Myocyte (in vitro differentiated cells): ENCODE measurements around the gene THSD7A. TPM values are rescaled to one million over a fixed set of nuclear protein-coding genes. Genes with fewer than 3 reads are reported as not detected.

Source experiments
- DNase-seq: peaks from one replicate; pipeline ENCODE4 v3.0.0-alpha.2; 2012; ENCODE audit warnings: low read depth
- total RNA-seq: library from RNA; depleted of rRNA; stranded (reverse); fragments of >200 nt; gene quantifications from 2 replicates; pipeline ENCODE4 v1.2.3, GENCODE V29; 2014

The THSD7A gene
- total RNA-seq, 1 donor from 2014 or later = not detected

GRCh38 chr7:11638011-11638774 is 193.8 kb downstream of the THSD7A start:
- no peak for DNase-seq

- no peak for DNase-seq
Observed at GRCh38 chr7:11636274-11636673, 195.7 kb downstream of the THSD7A start.

- DNase-seq = no peak
Observed at GRCh38 chr7:11633310-11633709, 198.7 kb downstream of the THSD7A start.

GRCh38 chr7:11630355-11630754 is 201.6 kb downstream of the THSD7A start:
- no peak for DNase-seq

GRCh38 chr7:11625669-11626068 is 206.3 kb downstream of the THSD7A start:
- no peak for DNase-seq

- no peak for DNase-seq
Observed at GRCh38 chr7:11623093-11623678, 208.8 kb downstream of the THSD7A start.

GRCh38 chr7:11620406-11621253 is 211.4 kb downstream of the THSD7A start:
- no peak for DNase-seq

- DNase-seq = no peak
Observed at GRCh38 chr7:11616466-11616865, 215.5 kb downstream of the THSD7A start.

- no peak for DNase-seq
Observed at GRCh38 chr7:11615174-11615573, 216.8 kb downstream of the THSD7A start.

GRCh38 chr7:11613292-11613930 is 218.6 kb downstream of the THSD7A start:
- no peak for DNase-seq

GRCh38 chr7:11612737-11613136 is 219.3 kb downstream of the THSD7A start:
- no peak for DNase-seq

GRCh38 chr7:11609096-11609670 is 222.8 kb downstream of the THSD7A start:
- DNase-seq = no peak

GRCh38 chr7:11607686-11608085 is 224.3 kb downstream of the THSD7A start:
- DNase-seq = no peak

- DNase-seq = no peak
Observed at GRCh38 chr7:11605749-11606148, 226.2 kb downstream of the THSD7A start.

GRCh38 chr7:11604505-11604904 is 227.5 kb downstream of the THSD7A start:
- DNase-seq = no peak

- DNase-seq = no peak
Observed at GRCh38 chr7:11601761-11602160, 230.2 kb downstream of the THSD7A start.

GRCh38 chr7:11593322-11593721 is 238.7 kb downstream of the THSD7A start:
- DNase-seq = no peak

GRCh38 chr7:11592699-11593098 is 239.3 kb downstream of the THSD7A start:
- no peak for DNase-seq

GRCh38 chr7:11591943-11592342 is 240.1 kb downstream of the THSD7A start:
- no peak for DNase-seq

GRCh38 chr7:11591055-11591633 is 240.9 kb downstream of the THSD7A start:
- DNase-seq = no peak

- no peak for DNase-seq
Observed at GRCh38 chr7:11589251-11589650, 242.7 kb downstream of the THSD7A start.
